ENCODE measurements around the gene SELENOS.

DNA sequence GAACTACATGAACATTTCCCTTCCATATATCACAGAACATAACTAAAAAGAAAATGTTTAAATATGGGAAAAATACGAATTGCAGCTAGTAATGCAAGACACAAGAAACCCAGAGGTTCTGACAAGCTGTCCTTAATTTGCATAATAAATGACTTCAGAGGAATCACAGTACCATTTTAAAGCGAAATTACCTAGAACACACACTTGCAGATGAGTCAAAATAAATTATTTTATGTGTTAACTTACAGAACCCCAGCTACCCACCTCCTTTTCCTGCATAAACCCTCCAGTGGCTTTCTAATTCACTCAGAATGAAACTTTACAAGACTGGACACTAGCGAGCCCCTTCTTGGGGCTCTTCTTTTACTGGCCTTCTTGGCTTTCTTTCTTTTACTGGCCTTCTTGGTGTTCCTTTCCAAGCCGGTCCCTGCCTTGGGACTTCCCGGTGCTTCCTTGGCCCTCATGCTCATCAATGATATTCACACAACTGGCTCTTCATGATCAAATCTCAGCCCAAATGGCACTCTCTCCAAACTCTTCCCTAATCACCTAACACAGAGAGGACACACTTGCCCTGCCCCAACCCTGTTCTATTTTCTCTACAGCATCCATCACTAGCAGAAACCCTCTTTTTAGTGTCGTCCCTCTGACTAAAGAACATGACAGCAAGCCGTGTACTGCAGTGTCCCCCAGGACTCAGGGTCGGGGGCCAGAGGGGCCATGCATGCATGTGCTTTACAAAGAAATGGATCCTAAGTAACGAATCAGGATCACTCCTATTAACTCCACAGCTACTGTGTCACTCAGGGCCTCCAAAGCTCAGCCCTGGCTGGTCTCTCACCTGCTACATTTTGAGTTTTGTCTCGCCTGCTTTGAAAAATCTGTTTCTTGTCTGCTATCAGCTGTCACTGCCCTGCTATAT lies 30.2 kb downstream of the SELENOS start:
- TF ChIP-seq, protein P1, sequence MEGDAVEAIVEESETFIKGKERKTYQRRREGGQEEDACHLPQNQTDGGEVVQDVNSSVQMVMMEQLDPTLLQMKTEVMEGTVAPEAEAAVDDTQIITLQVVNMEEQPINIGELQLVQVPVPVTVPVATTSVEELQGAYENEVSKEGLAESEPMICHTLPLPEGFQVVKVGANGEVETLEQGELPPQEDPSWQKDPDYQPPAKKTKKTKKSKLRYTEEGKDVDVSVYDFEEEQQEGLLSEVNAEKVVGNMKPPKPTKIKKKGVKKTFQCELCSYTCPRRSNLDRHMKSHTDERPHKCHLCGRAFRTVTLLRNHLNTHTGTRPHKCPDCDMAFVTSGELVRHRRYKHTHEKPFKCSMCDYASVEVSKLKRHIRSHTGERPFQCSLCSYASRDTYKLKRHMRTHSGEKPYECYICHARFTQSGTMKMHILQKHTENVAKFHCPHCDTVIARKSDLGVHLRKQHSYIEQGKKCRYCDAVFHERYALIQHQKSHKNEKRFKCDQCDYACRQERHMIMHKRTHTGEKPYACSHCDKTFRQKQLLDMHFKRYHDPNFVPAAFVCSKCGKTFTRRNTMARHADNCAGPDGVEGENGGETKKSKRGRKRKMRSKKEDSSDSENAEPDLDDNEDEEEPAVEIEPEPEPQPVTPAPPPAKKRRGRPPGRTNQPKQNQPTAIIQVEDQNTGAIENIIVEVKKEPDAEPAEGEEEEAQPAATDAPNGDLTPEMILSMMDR (IDR thresholded peaks at IDR 0.05) = no peak
- TF ChIP-seq POLR2A (IDR thresholded peaks at IDR 0.05) = no peak

Measured in heart left ventricle (tissue), 13 donors.